GM12892 (cell line): ENCODE results near the gene NELFB.
A peak's percentile ranks its signal among the peaks of the same experiment; 100 is the strongest.

Experiments used
- DNase-seq: peaks from one replicate; pipeline ENCODE4 v3.0.0; 2011; ENCODE audit not compliant: insufficient read length
- FAIRE-seq: peaks from 2 replicates; lab custom pipeline; 2011; peaks lifted over from hg19 to GRCh38; lab: Jason Lieb, UNC
- POLR2A ChIP-seq: IDR thresholded peaks from 2 replicates; pipeline ENCODE4 v1.6.1; 2011; ENCODE audit warnings: low read depth, low read length, control low read depth
- POLR2AphosphoS5 ChIP-seq: IDR thresholded peaks from 2 replicates; pipeline ENCODE4 v1.6.1; 2011; ENCODE audit warnings: low read depth, low read length, control low read depth
- TAF1 ChIP-seq: IDR thresholded peaks from 2 replicates; pipeline ENCODE4 v1.6.1; 2011; ENCODE audit warnings: low read depth, mild to moderate bottlenecking, control low read depth, low read length, borderline replicate concordance

The NELFB gene

GRCh38 chr9:137262909-137263285, 7.8 kb downstream of the NELFB start:
- FAIRE-seq: no peak
- DNase-seq: no peak
- TF ChIP-seq TAF1: no peak
- TF ChIP-seq POLR2A: no peak; the same call in 1 of the 2 replicates
- TF ChIP-seq POLR2AphosphoS5: no peak

DNA sequence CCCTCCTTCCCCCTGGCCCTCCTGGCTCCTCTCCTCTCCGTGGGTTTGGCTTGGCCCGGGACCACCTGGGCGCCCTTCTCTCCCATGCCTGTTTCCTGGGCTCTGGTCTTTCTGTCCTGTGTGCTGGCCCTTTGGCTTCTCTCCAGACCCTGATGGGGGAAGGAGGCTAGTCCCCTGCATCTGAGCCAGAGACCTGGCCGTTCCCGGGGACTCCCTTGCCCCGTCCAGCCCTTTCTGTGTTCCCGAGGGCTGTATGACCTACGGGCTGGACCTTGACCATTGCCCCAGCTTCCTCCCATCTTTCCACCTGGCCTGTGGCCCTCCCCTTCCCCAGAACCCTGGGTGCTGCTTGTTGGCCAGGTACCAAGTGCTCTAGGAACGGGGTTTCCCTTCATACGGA, 8.4 kb downstream of the NELFB start:
- TF ChIP-seq POLR2A (no peak), TAF1 (no peak), POLR2AphosphoS5 (no peak)
- FAIRE-seq: no peak
- no peak for DNase-seq

- FAIRE-seq (no peak), DNase-seq (no peak)
- no peak for TF ChIP-seq POLR2AphosphoS5
- TF ChIP-seq TAF1: no peak
- no peak for TF ChIP-seq POLR2A
These were observed 8.9 kb downstream of the NELFB start for GRCh38 chr9:137264067-137264466.

GRCh38 chr9:137265496-137266161, 10.5 kb downstream of the NELFB start:
- DNase-seq: no peak

GRCh38 chr9:137266162-137266527, 11.0 kb downstream of the NELFB start:
- FAIRE-seq (no peak), DNase-seq (no peak)
- TF ChIP-seq POLR2A: no peak; the same call in 1 of the 2 replicates
- TF ChIP-seq POLR2AphosphoS5: no peak
- no peak for TF ChIP-seq TAF1

More at GRCh38 chr9:137265496-137266161, 10.5 kb downstream of the NELFB start:
- no peak for TF ChIP-seq POLR2A
- TF ChIP-seq TAF1: no peak
- no peak for TF ChIP-seq POLR2AphosphoS5
- no peak for FAIRE-seq

DNA sequence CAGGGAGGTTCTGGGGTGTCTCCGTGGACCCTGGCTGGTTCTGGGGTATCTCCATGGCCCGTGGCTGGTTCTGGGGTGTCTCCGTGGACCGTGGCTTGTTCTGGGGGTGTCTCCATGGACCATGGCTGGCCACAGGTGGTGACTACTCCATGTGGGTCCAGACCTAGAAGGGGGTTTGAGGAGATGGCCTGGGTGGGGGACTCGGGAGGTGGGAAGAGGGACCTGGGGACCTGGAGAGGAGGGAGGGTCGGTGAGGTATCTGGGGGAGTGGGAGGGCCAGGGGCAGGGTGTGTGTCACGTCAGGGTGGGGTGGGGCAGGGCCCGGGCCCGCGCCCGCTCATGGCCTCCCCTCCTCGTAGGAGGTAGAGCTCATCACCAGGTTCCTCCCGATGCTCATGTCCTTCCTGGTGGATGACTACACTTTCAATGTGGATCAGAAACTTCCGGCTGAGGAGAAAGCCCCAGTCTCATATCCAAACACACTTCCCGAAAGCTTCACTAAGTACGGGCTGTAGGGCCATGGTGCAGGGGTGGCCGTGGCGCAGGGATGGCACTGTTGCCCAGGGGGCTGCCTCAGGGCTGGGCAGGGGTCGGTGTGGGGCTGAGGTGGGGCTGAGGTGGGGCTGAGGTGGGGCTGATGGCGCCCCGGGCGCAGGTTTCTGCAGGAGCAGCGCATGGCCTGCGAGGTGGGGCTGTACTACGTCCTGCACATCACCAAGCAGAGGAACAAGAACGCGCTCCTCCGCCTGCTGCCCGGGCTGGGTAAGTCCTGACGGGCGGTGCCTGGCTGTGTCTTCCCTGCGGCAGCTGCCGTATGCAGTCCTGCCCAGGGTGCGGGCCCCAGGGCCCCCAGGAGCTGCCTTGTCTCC, 11.7 kb downstream of the NELFB start:
- DNase-seq (no peak), FAIRE-seq (no peak)
- TF ChIP-seq POLR2A (no peak), POLR2AphosphoS5 (no peak), TAF1 (no peak)

GRCh38 chr9:137267933-137268355, 12.8 kb downstream of the NELFB start:
- FAIRE-seq: no peak
- no peak for DNase-seq
- no peak for TF ChIP-seq POLR2A
- no peak for TF ChIP-seq POLR2AphosphoS5
- TF ChIP-seq TAF1: no peak

DNA sequence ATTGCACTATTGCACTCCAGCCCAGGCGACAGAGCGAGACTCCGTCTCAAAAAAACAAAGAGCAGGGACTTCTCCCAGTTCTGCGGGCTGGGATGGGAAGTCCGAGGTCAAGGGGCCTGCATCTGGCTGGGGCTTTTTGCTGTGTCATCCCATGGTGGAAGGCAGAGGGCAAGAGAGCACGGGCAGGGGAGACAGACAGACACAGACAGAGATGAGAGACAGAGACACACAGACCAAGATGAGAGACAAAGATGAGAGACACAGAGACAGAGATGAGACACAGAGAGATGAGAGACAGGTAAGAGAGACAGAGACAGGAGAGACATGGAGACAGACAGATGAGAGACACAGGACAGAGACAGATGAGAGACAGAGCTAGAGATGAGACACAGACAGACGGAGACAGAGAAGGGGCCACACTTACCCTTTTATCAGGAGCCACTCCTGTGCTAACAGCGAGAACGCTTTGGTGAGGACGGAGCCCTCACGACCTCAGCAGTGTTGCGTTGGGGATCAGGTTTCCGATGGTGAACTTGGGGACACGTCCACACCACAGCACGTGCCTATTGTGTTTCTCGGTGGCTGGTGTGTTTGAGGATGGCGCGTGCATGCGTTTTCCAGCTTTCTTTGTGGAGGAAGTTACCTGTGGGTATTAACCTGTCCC, 13.5 kb downstream of the NELFB start:
- no peak for FAIRE-seq
- DNase-seq: no peak
- TF ChIP-seq POLR2A: no peak
- no peak for TF ChIP-seq TAF1
- TF ChIP-seq POLR2AphosphoS5: no peak

DNA sequence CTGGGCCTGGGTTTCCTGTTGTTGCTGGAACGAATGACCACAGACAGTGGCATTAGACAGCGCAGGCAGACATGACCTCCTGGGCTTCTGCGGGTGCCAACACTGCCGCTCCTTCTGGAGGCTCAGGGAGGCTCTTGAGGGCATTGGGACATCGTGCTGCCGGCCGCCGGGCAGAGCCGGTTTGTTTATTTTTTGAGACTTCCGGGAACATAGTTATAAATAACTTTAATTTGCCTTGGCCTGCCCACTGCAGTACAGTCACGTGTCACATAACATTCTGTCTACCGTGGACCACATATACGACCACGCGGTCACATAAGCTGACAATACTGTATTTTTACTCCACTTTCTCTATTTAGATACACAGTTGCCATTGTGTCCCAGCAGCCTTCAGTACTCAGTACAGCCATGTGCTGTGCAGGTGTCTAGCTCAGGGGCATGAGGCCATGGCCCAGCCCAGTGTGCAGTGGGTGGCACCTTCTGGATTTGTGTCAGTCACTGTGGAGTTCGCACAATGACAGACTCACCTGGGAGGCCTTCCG, 14.2 kb downstream of the NELFB start:
- peak; percentile 71 for FAIRE-seq
- DNase-seq: no peak
- TF ChIP-seq POLR2AphosphoS5 (no peak), POLR2A (no peak), TAF1 (no peak)

DNA sequence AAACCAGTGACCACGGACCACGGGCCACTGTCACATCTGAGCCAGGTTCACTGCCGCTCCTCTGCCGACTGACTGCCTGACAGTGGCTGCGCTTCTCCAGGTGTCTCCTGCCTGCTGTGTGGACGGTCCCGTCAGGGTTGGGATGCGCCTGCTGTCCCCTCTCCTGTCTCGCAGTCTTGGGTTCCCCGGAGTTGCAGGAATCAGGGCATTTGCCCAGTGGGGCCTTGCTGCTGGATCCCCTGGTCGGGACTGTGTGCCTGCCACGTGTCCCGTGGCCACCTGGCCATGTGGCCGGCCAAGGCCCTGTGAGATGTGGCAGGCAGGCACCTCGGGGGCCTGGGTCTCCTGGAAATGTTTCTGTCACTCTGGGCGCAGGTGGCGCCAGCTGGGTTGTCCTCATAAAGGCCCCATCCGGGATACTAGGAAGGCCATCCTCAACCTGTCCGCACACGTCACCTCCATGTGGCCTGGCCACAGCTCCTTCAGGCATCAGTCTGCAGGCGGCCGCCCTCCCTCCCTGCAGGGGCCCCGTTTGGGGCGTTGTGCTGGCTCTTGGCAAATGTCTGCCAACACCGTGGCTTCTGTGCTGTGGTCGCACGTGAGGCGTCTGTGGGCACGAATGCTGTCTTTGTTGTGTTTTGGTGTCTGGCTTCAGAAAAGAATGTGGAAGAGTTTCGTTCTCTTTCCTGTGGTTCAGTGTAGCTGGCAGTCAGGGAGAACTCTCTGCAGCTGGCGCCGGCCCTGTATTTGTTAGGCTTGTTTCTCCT, 16.0 kb downstream of the NELFB start:
- TF ChIP-seq TAF1 (no peak), POLR2A (no peak), POLR2AphosphoS5 (no peak)
- no peak for FAIRE-seq

GRCh38 chr9:137271696-137272076, 16.6 kb downstream of the NELFB start:
- FAIRE-seq (no peak), DNase-seq (no peak)
- TF ChIP-seq POLR2AphosphoS5: no peak
- no peak for TF ChIP-seq POLR2A
- no peak for TF ChIP-seq TAF1

More for the DNA sequence above, 16.0 kb downstream of the NELFB start:
- no peak for DNase-seq
